Transverse colon (tissue), 4 donors: ENCODE results near the gene GAA.

Experiments
- EP300 ChIP-seq: sonication (generic); formaldehyde crosslinking; IDR thresholded peaks from one replicate; pipeline ENCODE4 v1.6.1; 2017; ENCODE audit warnings: antibody characterized with exemption, low read depth
- POLR2A ChIP-seq: fragments of 450-650 bp; IDR thresholded peaks from one replicate; pipeline ENCODE4 v1.6.1; 2016; ENCODE audit warnings: antibody characterized with exemption, mild to moderate bottlenecking, moderate library complexity
- POLR2AphosphoS5 ChIP-seq, 3 donors: sonication (generic); formaldehyde crosslinking; IDR thresholded peaks; one replicate each; pipeline ENCODE4 v1.6.1; 2016; ENCODE audit warnings: antibody characterized with exemption in 3 of 3
- TF ChIP-seq, protein P1 (sequence below), 5 experiments: fragments of 200-600 bp in 3 of 5; fragments of 450-650 bp in 2 of 5; sonication (generic) in 3 of 5; IDR thresholded peaks; 1 replicate in 2 of 5; 2 replicates in 3 of 5; pipeline ENCODE4 v1.5.1; 2016 to 2017; ENCODE audit warnings: antibody characterized with exemption in 5 of 5, inconsistent platforms in 3 of 5, mild to moderate bottlenecking in 2 of 5, moderate library complexity in 1 of 5

DNA sequence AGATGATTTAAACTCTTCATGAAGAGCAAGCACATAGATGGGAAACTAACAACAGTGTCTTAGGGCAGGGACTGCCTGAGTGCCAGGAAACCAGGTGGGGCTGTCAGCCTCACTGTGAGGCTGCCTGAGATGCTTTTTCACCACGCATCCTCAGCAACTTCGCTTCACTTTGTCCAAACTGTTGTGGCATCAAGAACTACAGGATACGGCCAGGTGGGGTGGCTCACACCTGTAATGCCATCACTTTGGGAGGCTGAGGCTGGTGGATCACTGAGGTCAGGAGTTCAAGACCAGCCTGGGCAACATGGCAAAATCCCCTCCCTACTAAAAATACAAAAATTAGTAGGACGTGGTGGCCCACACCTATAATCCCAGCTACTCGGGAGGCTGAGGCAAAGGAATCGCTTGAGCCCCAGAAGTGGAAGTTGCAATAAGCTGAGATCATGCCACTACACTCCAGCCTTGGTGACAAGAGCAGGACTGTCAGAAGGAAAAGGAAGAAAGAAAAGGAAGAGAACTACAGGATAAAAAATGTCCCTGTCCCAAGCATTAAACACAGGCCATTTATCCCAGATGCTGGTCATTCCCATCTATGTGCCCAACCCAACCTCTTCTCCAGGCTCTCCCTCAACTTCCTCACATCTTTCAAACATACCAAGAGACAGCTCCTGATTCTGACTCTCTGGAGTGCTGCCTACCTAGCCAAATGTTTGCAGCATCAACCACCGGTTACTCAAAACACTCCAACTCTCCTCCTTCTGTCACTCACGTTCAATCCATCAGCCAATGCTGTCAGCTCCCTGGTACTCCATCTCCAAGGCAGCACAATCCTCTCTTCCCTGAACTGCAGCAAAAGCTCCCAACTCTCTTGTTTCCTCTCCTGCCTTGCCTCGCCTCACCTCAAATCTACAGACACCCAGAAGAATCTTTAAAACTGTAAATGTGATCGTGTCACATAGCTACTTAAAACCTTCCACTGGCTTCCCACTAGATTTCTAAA lies 44.0 kb downstream of the GAA start:
- TF ChIP-seq, protein P1, sequence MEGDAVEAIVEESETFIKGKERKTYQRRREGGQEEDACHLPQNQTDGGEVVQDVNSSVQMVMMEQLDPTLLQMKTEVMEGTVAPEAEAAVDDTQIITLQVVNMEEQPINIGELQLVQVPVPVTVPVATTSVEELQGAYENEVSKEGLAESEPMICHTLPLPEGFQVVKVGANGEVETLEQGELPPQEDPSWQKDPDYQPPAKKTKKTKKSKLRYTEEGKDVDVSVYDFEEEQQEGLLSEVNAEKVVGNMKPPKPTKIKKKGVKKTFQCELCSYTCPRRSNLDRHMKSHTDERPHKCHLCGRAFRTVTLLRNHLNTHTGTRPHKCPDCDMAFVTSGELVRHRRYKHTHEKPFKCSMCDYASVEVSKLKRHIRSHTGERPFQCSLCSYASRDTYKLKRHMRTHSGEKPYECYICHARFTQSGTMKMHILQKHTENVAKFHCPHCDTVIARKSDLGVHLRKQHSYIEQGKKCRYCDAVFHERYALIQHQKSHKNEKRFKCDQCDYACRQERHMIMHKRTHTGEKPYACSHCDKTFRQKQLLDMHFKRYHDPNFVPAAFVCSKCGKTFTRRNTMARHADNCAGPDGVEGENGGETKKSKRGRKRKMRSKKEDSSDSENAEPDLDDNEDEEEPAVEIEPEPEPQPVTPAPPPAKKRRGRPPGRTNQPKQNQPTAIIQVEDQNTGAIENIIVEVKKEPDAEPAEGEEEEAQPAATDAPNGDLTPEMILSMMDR (IDR thresholded peaks at IDR 0.05), result no peak
- TF ChIP-seq POLR2A (no peak), EP300 (no peak), POLR2AphosphoS5 (IDR thresholded peaks at IDR 0.05) (no peak)
